ENCODE data around the gene PGGHG.
A peak's percentile ranks its signal among the peaks of the same experiment; 100 is the strongest.

PGGHG gene

DNA sequence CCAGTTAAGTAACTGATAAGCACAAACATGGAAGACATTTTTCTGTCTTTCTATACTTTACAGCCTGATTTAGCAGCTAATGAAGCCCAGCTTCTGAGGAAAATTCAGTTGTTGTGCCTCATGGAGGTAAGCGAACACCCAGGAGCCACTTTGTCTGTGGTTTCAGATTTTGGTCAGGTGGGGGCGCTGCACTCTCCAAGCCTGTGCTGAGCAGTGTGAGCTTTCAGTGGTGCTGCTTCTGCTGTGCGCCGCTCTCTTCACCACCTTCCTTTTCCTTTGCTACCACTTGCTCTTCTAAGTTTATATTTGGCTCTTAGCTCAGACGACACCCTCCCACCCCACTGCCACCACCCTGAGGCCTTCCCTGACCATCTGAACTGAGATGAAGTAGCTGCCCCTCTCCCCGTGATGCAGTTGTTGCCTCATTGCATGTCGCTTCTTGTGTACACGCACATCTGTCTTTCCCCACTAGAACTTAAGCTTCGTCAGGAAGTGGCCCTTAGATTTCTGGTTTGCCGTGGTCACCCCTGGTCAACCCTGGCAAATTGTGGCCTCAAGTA lies 38.1 kb upstream of the PGGHG start:
- Histone ChIP-seq H3K4me3 (ENCODE audit: low read depth, low read length, poor library complexity, severe bottlenecking) (no peak overlapping the region), H3K27me3 (ENCODE audit: insufficient read depth, low read length) (no peaks in the 10 kb centered on the region), H3K9me3 (ENCODE audit: low read length) (no peaks in the 10 kb centered on the region), H3K36me3 (ENCODE audit: insufficient read depth, low read length) (peaks cover 76% of the 10 kb centered on the region), H3K4me2 (ENCODE audit: low read length) (no peak overlapping the region), H3K79me2 (ENCODE audit: insufficient read depth, low read length) (no peaks in the 10 kb centered on the region), H3K27ac (ENCODE audit: low read depth, low read length, poor library complexity, severe bottlenecking) (peak overlapping the region; percentile 4), H3F3A (ENCODE audit: insufficient read depth, low read length) (no peaks in the 10 kb centered on the region), H4K20me1 (ENCODE audit: insufficient read depth, low read length) (no peaks in the 10 kb centered on the region), H3K9ac (ENCODE audit: low read length) (no peak overlapping the region), H2AFZ (ENCODE audit: low read length) (no peak overlapping the region), H3K9me2 (ENCODE audit: low read depth, low read length) (no peaks in the 10 kb centered on the region), H3K4me1 (ENCODE audit: insufficient read depth, low read length, severe bottlenecking) (no peaks in the 10 kb centered on the region)
- TF ChIP-seq EZH2 (IDR thresholded peaks at IDR 0.05; ENCODE audit: borderline replicate concordance, low read length) (no peak), CTCF (IDR thresholded peaks at IDR 0.05; ENCODE audit: low read length) (peak; percentile 76)

DNA sequence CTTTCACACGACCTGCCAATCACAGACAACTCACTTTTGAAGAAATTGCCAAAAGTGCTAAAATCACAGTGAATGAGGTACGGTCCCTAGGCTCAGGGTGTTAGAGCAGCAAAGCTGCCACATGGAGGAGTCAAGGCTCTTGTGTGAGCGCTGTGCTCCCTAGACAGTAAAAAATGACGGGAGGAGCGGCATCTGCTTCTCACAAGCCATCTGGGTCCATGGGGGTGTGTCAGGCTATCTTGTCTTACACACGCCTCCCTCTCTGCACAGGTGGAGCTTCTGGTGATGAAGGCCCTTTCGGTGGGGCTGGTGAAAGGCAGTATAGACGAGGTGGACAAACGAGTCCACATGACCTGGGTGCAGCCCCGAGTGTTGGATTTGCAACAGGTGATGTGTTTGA lies 37.4 kb upstream of the PGGHG start:
- no peaks in the 10 kb centered on the region for H3K79me2 ChIP-seq (ENCODE audit: insufficient read depth, low read length)
- H2AFZ ChIP-seq (ENCODE audit: low read length) = no peak overlapping the region
- H3K9me3 ChIP-seq (ENCODE audit: low read length) = no peaks in the 10 kb centered on the region
- no peaks in the 10 kb centered on the region for H3F3A ChIP-seq (ENCODE audit: insufficient read depth, low read length)
- H3K4me2 ChIP-seq (ENCODE audit: low read length) = no peak overlapping the region
- no peak overlapping the region for H3K4me3 ChIP-seq (ENCODE audit: low read depth, low read length, poor library complexity, severe bottlenecking)
- H3K9ac ChIP-seq (ENCODE audit: low read length) = no peak overlapping the region
- H4K20me1 ChIP-seq (ENCODE audit: insufficient read depth, low read length) = no peaks in the 10 kb centered on the region
- H3K27ac ChIP-seq (ENCODE audit: low read depth, low read length, poor library complexity, severe bottlenecking) = no peak overlapping the region
- peaks cover 69% of the 10 kb centered on the region for H3K36me3 ChIP-seq (ENCODE audit: insufficient read depth, low read length)
- no peaks in the 10 kb centered on the region for H3K27me3 ChIP-seq (ENCODE audit: insufficient read depth, low read length)
- TF ChIP-seq EZH2 (IDR thresholded peaks at IDR 0.05; ENCODE audit: borderline replicate concordance, low read length) = no peak
- TF ChIP-seq CTCF (IDR thresholded peaks at IDR 0.05; ENCODE audit: low read length) = peak; percentile 33; the same call in 1 of the 2 replicates
- H3K4me1 ChIP-seq (ENCODE audit: insufficient read depth, low read length, severe bottlenecking) = no peaks in the 10 kb centered on the region
- H3K9me2 ChIP-seq (ENCODE audit: low read depth, low read length) = no peaks in the 10 kb centered on the region

- no peak for TF ChIP-seq CTCF (IDR thresholded peaks at IDR 0.05; ENCODE audit: low read length)
- no peak for TF ChIP-seq EZH2 (IDR thresholded peaks at IDR 0.05; ENCODE audit: borderline replicate concordance, low read length)
Measured at GRCh38 chr11:252666-253065, 36.3 kb upstream of the PGGHG start.

More at GRCh38 chr11:252666-253065, 36.3 kb upstream of the PGGHG start:
- no peak overlapping the region for H3K9ac ChIP-seq (ENCODE audit: low read length)
- no peak overlapping the region for H3K4me2 ChIP-seq (ENCODE audit: low read length)
- no peak overlapping the region for H3K4me3 ChIP-seq (ENCODE audit: low read depth, low read length, poor library complexity, severe bottlenecking)
- H3K27ac ChIP-seq (ENCODE audit: low read depth, low read length, poor library complexity, severe bottlenecking) = no peak overlapping the region
- no peaks in the 10 kb centered on the region for H3K9me3 ChIP-seq (ENCODE audit: low read length)
- no peaks in the 10 kb centered on the region for H4K20me1 ChIP-seq (ENCODE audit: insufficient read depth, low read length)
- no peaks in the 10 kb centered on the region for H3K79me2 ChIP-seq (ENCODE audit: insufficient read depth, low read length)
- H3K9me2 ChIP-seq (ENCODE audit: low read depth, low read length) = no peaks in the 10 kb centered on the region
- H3F3A ChIP-seq (ENCODE audit: insufficient read depth, low read length) = no peaks in the 10 kb centered on the region
- H3K4me1 ChIP-seq (ENCODE audit: insufficient read depth, low read length, severe bottlenecking) = peaks cover 11% of the 10 kb centered on the region
- H2AFZ ChIP-seq (ENCODE audit: low read length) = no peak overlapping the region
- H3K27me3 ChIP-seq (ENCODE audit: insufficient read depth, low read length) = no peaks in the 10 kb centered on the region
- H3K36me3 ChIP-seq (ENCODE audit: insufficient read depth, low read length) = peaks cover 57% of the 10 kb centered on the region
